ENCODE results near the gene GPX7.

DNA sequence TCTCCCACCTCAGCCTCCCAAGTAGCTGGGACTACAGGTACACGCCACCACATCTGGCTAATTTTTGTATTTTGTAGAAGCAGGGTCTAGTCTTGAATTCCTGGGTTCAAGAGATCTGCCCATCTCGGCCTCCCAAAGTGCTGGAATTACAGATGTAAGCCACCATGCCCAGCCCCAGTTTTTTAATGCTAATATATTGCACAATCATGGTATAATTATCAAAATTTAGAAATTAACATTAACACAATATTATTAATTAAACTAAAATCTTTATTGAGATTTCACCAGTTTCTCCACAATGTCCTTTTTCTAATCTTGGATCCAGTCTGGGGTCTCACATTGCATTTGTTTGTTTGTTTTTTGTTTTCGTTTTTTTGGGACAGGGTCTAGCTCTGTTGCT lies 21.9 kb upstream of the GPX7 start:
- TF ChIP-seq CTCF (IDR thresholded peaks at IDR 0.05), result no peak
- no peak for TF ChIP-seq ZFX (IDR thresholded peaks at IDR 0.05; ENCODE audit: borderline replicate concordance)
